Right lobe of liver (tissue), 6 donors: Measurements from ENCODE around the gene RUSF1. TPM values are rescaled to one million over a fixed set of nuclear protein-coding genes. Genes with fewer than 3 reads are reported as not detected.

Experiments
- ATAC-seq, 4 donors: fragments of 200-7000 bp; cut with Tn5 transposase; one replicate each; pipeline ENCODE4 v1.9.1; 2020; ENCODE audit warnings: mild to moderate bottlenecking in 4 of 4, moderate library complexity in 4 of 4
- DNase-seq, 3 donors: peaks; one replicate each; pipeline ENCODE4 v3.0.0-alpha.2; 2020
- H3K27ac ChIP-seq, 3 donors: fragments of 200-600 bp; one replicate each; pipeline ENCODE4 v1.8.0; 2022
- H3K27me3 ChIP-seq, 2 donors: fragments of 200-600 bp; one replicate each; pipeline ENCODE4 v1.8.0; 2022
- H3K36me3 ChIP-seq, 4 donors: fragments of 200-600 bp; sonication (generic) in 1 of 4; one replicate each; pipeline versions ENCODE4 v1.5.1 to v1.8.0; 2017 to 2022; ENCODE audit warnings: control low read depth in 1 of 4
- H3K4me1 ChIP-seq, 4 donors: fragments of 200-600 bp; sonication (generic) in 1 of 4; one replicate each; pipeline versions ENCODE4 v1.5.1 to v1.8.0; 2017 to 2022; ENCODE audit warnings: control low read depth in 1 of 4
- H3K4me3 ChIP-seq, 3 donors: fragments of 200-600 bp; one replicate each; pipeline ENCODE4 v1.8.0; 2022
- H3K9me3 ChIP-seq, 4 donors: fragments of 200-600 bp; sonication (generic) in 1 of 4; one replicate each; pipeline versions ENCODE4 v1.5.1 to v1.8.0; 2017 to 2022; ENCODE audit warnings: control low read depth in 1 of 4
- CTCF ChIP-seq, 4 donors: fragments of 200-600 bp in 3 of 4; fragments of 450-650 bp in 1 of 4; IDR thresholded peaks; one replicate each; pipeline versions ENCODE4 v1.5.1 to v1.8.0; 2016 to 2022; ENCODE audit warnings: antibody characterized with exemption in 4 of 4, mild to moderate bottlenecking in 2 of 4
- POLR2A ChIP-seq: fragments of 450-650 bp; IDR thresholded peaks from one replicate; pipeline ENCODE4 v1.6.1; 2017; ENCODE audit warnings: antibody characterized with exemption, mild to moderate bottlenecking
- WGBS: methylation state at CpG from one replicate; pipeline ENCODE4 v1.1.6; 2018; ENCODE audit warnings: low coverage, low lambda C conversion rate; ENCODE audit not compliant: insufficient coverage; ENCODE audit errors: missing lambda C conversion rate; 5-methylcytosine and 5-hydroxymethylcytosine counted together
- intact Hi-C, 2 donors: fragments of 100-400 bp; cut with DNase I; formaldehyde crosslinking; loops; one replicate each; pipeline versions ENCODE4 v1.11.2 to v1.14.1; 2022
- total RNA-seq, 6 experiments: library from RNA; depleted of rRNA in 2 of 6; stranded (reverse); fragments of >200 nt in 2 of 6; fragmentation: NEBNext Ultra II Directional in 3 of 6; extraction: Animal tissue kit (Norgen Biotek cat#: 25700) in 3 of 6; gene quantifications; one replicate each; pipeline versions ENCODE4 v1.1.0 to v1.2.4, GENCODE V29; 2016 to 2023
- donor health status: DM: no; HTN: yes; CAD: no.
- donor health status: DM: no; HTN: no; CAD: no.
- donor health status: DM: no; HTN: no; CAD: no.
- donor health status: DM: no; HTN: yes; CAD: no.
- donor health status: DM: no; HTN: yes; CAD: no.

RUSF1 gene
- total RNA-seq, 6 experiments from 2014 or later, result 35.8 to 70.3 (median 54.5) TPM

- 86% methylated on average over 2 of the region's 8 CpGs for WGBS
- ATAC-seq (no peak), DNase-seq (no peak)
- Histone ChIP-seq H3K4me3 (no peak overlapping the region), H3K27me3 (no peaks in the 10 kb centered on the region), H3K4me1 (peaks cover 0 to 72% (median 27%) of the 10 kb centered on the region in 4 donors), H3K27ac (no peak overlapping the region), H3K9me3 (no peaks in the 10 kb centered on the region), H3K36me3 (no peaks in the 10 kb centered on the region)
- intact Hi-C loops, result loop anchor here in 1 of 2 donors (10.0 kb wide), 1 partner anchor 272 kb away; the partner anchor contains the start of gene FUS
- TF ChIP-seq POLR2A (no peak), CTCF (IDR thresholded peaks at IDR 0.05) (no peak)
These were observed 51.2 kb downstream of the RUSF1 start for GRCh38 chr16:31456988-31457360.

- Histone ChIP-seq H3K27me3 (no peaks in the 10 kb centered on the region), H3K4me3 (no peak overlapping the region), H3K4me1 (peaks cover 0 to 60% (median 21%) of the 10 kb centered on the region in 4 donors), H3K27ac (no peak overlapping the region), H3K36me3 (no peaks in the 10 kb centered on the region), H3K9me3 (no peaks in the 10 kb centered on the region)
- intact Hi-C loops, result loop anchor here in 1 of 2 donors (10.0 kb wide), 1 partner anchor 271 kb away; the partner anchor contains the start of gene FUS
- ATAC-seq (no peak), DNase-seq (no peak)
- 53% methylated on average over 12 of the region's 17 CpGs for WGBS
- TF ChIP-seq CTCF (IDR thresholded peaks at IDR 0.05) (peak in 3 of 4 donors; percentile 16 to 31 (median 27)), POLR2A (no peak)
These were observed 52.4 kb downstream of the RUSF1 start for GRCh38 chr16:31455601-31456314.

GRCh38 chr16:31453255-31454204 is 54.7 kb downstream of the RUSF1 start:
- intact Hi-C loops, result loop anchor here in 1 of 2 donors (10.0 kb wide), 1 partner anchor 269 kb away; the partner anchor contains the start of gene FUS
- H3K4me1 ChIP-seq, result peaks cover 0 to 51% (median 15%) of the 10 kb centered on the region in 4 donors
- no peak for DNase-seq
- no peaks in the 10 kb centered on the region for H3K27me3 ChIP-seq
- no peak overlapping the region for H3K4me3 ChIP-seq
- H3K27ac ChIP-seq, result peak overlapping the region in 1 of 3 donors; percentile 10
- H3K9me3 ChIP-seq, result no peaks in the 10 kb centered on the region
- H3K36me3 ChIP-seq, result no peaks in the 10 kb centered on the region
- WGBS, result 30% methylated on average over 16 of the region's 20 CpGs
- TF ChIP-seq POLR2A (no peak), CTCF (IDR thresholded peaks at IDR 0.05) (no peak)
- ATAC-seq, result peak in 3 of 4 donors; percentile 6 to 33 (median 10)

GRCh38 chr16:31452631-31453106 is 55.5 kb downstream of the RUSF1 start:
- peak in 3 of 4 donors; percentile 4 to 46 (median 25) for ATAC-seq
- no peak for DNase-seq
- intact Hi-C loops, result loop anchor here in 1 of 2 donors (10.0 kb wide), 1 partner anchor 268 kb away; the partner anchor contains the start of gene FUS
- TF ChIP-seq CTCF (IDR thresholded peaks at IDR 0.05) (no peak), POLR2A (no peak)
- Histone ChIP-seq H3K36me3 (no peaks in the 10 kb centered on the region), H3K27ac (peak overlapping the region in 2 of 3 donors; percentile 20 to 48), H3K4me1 (peaks cover 0 to 47% (median 14%) of the 10 kb centered on the region in 4 donors), H3K9me3 (no peaks in the 10 kb centered on the region), H3K27me3 (no peaks in the 10 kb centered on the region), H3K4me3 (no peak overlapping the region)
- 47% methylated on average over 3 of the region's 3 CpGs for WGBS
